Measurements from ENCODE around the gene DDX60.
"Not testable (repeated sequence)": the region's sequence is repeated elsewhere in the genome, so short reads cannot be mapped to it uniquely, and the experiment has no call there.

DDX60 gene

GRCh38 chr4:168291242-168291641 lies 27.3 kb downstream of the DDX60 start:
- no peak for DNase-seq

GRCh38 chr4:168285850-168286249 lies 32.7 kb downstream of the DDX60 start:
- not testable (repeated sequence) for DNase-seq

- peak in 2 of 4 experiments; percentile 3 to 26 for DNase-seq
Measured at GRCh38 chr4:168279556-168279955, 39.0 kb downstream of the DDX60 start.

- DNase-seq = no peak
Measured at GRCh38 chr4:168275836-168276235, 42.7 kb downstream of the DDX60 start.

- DNase-seq = no peak
Measured at GRCh38 chr4:168274871-168275270, 43.7 kb downstream of the DDX60 start.

GRCh38 chr4:168273838-168274237 lies 44.7 kb downstream of the DDX60 start:
- no peak for DNase-seq

- no peak for DNase-seq
Measured at GRCh38 chr4:168272488-168272887, 46.1 kb downstream of the DDX60 start.

- peak; percentile 19 to 54 (median 30) for DNase-seq
Measured at GRCh38 chr4:168269896-168270295, 48.7 kb downstream of the DDX60 start.

GRCh38 chr4:168265327-168265726 lies 53.2 kb downstream of the DDX60 start:
- DNase-seq = no peak

GRCh38 chr4:168264903-168265302 lies 53.6 kb downstream of the DDX60 start:
- DNase-seq = no peak

GRCh38 chr4:168263039-168263438 lies 55.5 kb downstream of the DDX60 start:
- DNase-seq = no peak

- DNase-seq = no peak
Measured at GRCh38 chr4:168259096-168259495, 59.5 kb downstream of the DDX60 start.

- DNase-seq = peak in 2 of 4 experiments; percentile 21 to 46
Measured at GRCh38 chr4:168257768-168258167, 60.8 kb downstream of the DDX60 start.

GRCh38 chr4:168248176-168248710 lies 70.3 kb downstream of the DDX60 start:
- no peak for DNase-seq

GRCh38 chr4:168247603-168248002 lies 70.9 kb downstream of the DDX60 start:
- no peak for DNase-seq

GRCh38 chr4:168241953-168242352 lies 76.6 kb downstream of the DDX60 start:
- no peak for DNase-seq

GRCh38 chr4:168240821-168241220 lies 77.7 kb downstream of the DDX60 start:
- peak; percentile 7 to 58 (median 28) for DNase-seq

GRCh38 chr4:168221301-168221700 lies 97.3 kb downstream of the DDX60 start:
- peak in 1 of 4 experiments; percentile 11 for DNase-seq

GRCh38 chr4:168220893-168221292 lies 97.7 kb downstream of the DDX60 start:
- no peak for DNase-seq

- DNase-seq = no peak
Measured at GRCh38 chr4:168218645-168219044, 99.9 kb downstream of the DDX60 start.

- not testable (repeated sequence) for DNase-seq
Measured at GRCh38 chr4:168213511-168213910, 105.0 kb downstream of the DDX60 start.

GRCh38 chr4:168212656-168213055 lies 105.9 kb downstream of the DDX60 start:
- DNase-seq = peak in 2 of 4 experiments; percentile 11 to 24

GRCh38 chr4:168208957-168209614 lies 109.5 kb downstream of the DDX60 start:
- DNase-seq = no peak

- DNase-seq = peak in 1 of 4 experiments; percentile 3
Measured at GRCh38 chr4:168203233-168203911, 115.2 kb downstream of the DDX60 start.

All from suppressor macrophage (primary cell).